ENCODE measurements around the gene MYH11.

Gene MYH11

GRCh38 chr16:15856901-15857698 is at the start of gene MYH11:
Gene MYH11 (minus strand): TSS chr16:15857028. CDS start chr16:15838252, 18,776 bp downstream.
- DNase-seq = no peak
- Histone ChIP-seq H3K27ac (no peak within 1 kb of the TSS), H3K9me3 (ENCODE audit: severe bottlenecking) (no peaks in the 10 kb centered on the region), H3K27me3 (ENCODE audit: insufficient read depth, low read depth, severe bottlenecking) (peaks cover 32% of the 10 kb centered on the region), H3K36me3 (no peaks in the 10 kb centered on the region), H3K4me3 (ENCODE audit: low read depth, low read length) (peak within 1 kb of the TSS; percentile 30)
- TF ChIP-seq, protein P1, sequence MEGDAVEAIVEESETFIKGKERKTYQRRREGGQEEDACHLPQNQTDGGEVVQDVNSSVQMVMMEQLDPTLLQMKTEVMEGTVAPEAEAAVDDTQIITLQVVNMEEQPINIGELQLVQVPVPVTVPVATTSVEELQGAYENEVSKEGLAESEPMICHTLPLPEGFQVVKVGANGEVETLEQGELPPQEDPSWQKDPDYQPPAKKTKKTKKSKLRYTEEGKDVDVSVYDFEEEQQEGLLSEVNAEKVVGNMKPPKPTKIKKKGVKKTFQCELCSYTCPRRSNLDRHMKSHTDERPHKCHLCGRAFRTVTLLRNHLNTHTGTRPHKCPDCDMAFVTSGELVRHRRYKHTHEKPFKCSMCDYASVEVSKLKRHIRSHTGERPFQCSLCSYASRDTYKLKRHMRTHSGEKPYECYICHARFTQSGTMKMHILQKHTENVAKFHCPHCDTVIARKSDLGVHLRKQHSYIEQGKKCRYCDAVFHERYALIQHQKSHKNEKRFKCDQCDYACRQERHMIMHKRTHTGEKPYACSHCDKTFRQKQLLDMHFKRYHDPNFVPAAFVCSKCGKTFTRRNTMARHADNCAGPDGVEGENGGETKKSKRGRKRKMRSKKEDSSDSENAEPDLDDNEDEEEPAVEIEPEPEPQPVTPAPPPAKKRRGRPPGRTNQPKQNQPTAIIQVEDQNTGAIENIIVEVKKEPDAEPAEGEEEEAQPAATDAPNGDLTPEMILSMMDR (IDR thresholded peaks at IDR 0.05; ENCODE audit: low read depth, low read length) = no peak

DNA sequence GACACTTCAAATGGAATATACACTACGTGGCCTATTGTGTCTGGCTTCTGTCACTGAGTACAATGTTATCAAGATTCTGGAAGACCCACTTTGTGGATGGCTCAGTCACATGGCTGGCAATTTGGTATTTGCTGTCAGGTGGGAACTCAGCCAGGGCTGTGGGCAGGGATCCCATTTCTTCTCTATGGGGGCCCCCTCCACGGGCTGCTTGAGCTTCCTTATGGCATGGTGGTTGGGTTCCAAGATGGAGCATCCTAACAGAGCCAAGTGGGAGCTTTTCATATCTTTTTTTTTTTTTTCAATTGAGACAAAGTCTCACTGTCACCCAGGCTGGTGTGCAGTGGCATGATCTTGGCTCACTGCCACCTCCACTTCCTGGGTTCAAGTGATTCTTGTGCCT is 49.6 kb upstream of the MYH11 start:
- Histone ChIP-seq H3K9me3 (ENCODE audit: severe bottlenecking) (no peaks in the 10 kb centered on the region), H3K4me3 (ENCODE audit: low read depth, low read length) (no peak overlapping the region), H3K27me3 (ENCODE audit: insufficient read depth, low read depth, severe bottlenecking) (no peaks in the 10 kb centered on the region), H3K27ac (no peak overlapping the region), H3K36me3 (no peaks in the 10 kb centered on the region)
- TF ChIP-seq, protein P1 (IDR thresholded peaks at IDR 0.05; ENCODE audit: low read depth, low read length) = no peak
- no peak for DNase-seq

GRCh38 chr16:15903960-15904359 is 47.1 kb upstream of the MYH11 start:
- no peaks in the 10 kb centered on the region for H3K27me3 ChIP-seq (ENCODE audit: insufficient read depth, low read depth, severe bottlenecking)
- H3K9me3 ChIP-seq (ENCODE audit: severe bottlenecking) = no peaks in the 10 kb centered on the region
- H3K27ac ChIP-seq = no peak overlapping the region
- H3K4me3 ChIP-seq (ENCODE audit: low read depth, low read length) = no peak overlapping the region
- no peaks in the 10 kb centered on the region for H3K36me3 ChIP-seq
- no peak for DNase-seq
- TF ChIP-seq, protein P1 (IDR thresholded peaks at IDR 0.05; ENCODE audit: low read depth, low read length) = no peak

GRCh38 chr16:15900901-15901500 is 44.2 kb upstream of the MYH11 start:
- Histone ChIP-seq H3K27ac (no peak overlapping the region), H3K4me3 (ENCODE audit: low read depth, low read length) (no peak overlapping the region), H3K27me3 (ENCODE audit: insufficient read depth, low read depth, severe bottlenecking) (no peaks in the 10 kb centered on the region), H3K36me3 (no peaks in the 10 kb centered on the region), H3K9me3 (ENCODE audit: severe bottlenecking) (no peaks in the 10 kb centered on the region)
- TF ChIP-seq, protein P1 (IDR thresholded peaks at IDR 0.05; ENCODE audit: low read depth, low read length) = no peak
- DNase-seq = no peak

- H3K27me3 ChIP-seq (ENCODE audit: insufficient read depth, low read depth, severe bottlenecking) = no peaks in the 10 kb centered on the region
- no peak overlapping the region for H3K4me3 ChIP-seq (ENCODE audit: low read depth, low read length)
- TF ChIP-seq, protein P1 (IDR thresholded peaks at IDR 0.05; ENCODE audit: low read depth, low read length) = no peak
- H3K27ac ChIP-seq = no peak overlapping the region
- no peak for DNase-seq
- no peaks in the 10 kb centered on the region for H3K36me3 ChIP-seq
- no peaks in the 10 kb centered on the region for H3K9me3 ChIP-seq (ENCODE audit: severe bottlenecking)
These were observed 43.5 kb upstream of the MYH11 start for GRCh38 chr16:15900357-15900756.

All from WERI-Rb-1 (cell line).